Measurements from ENCODE around the gene MARVELD3. TPM values are rescaled to one million over a fixed set of nuclear protein-coding genes. Genes with fewer than 3 reads are reported as not detected.

MARVELD3 gene
- total RNA-seq, 1 experiment from 2014 or later, result 27.0 TPM

GRCh38 chr16:71631776-71632175 is 5.8 kb downstream of the MARVELD3 start:
- no CpG with 5 or more reads among the region's 4 CpGs for WGBS (ENCODE audit: extremely low coverage, insufficient read length, low lambda C conversion rate)

More at GRCh38 chr16:71631776-71632175, 5.8 kb downstream of the MARVELD3 start:
- no peak overlapping the region for H4K91ac ChIP-seq (ENCODE audit: insufficient read length, low read depth, low read length)
- no peak overlapping the region for H3K14ac ChIP-seq (ENCODE audit: insufficient read depth, low read length)
- no peak overlapping the region for H4K8ac ChIP-seq (replicated peaks; ENCODE audit: insufficient read length, low read depth, low read length)
- Mint-ChIP-seq H3K36me3 (ENCODE audit: insufficient read depth in 1 of 3, low read depth in 3 of 3) (peaks cover 12 to 59% (median 54%) of the 10 kb centered on the region in 3 experiments; a peak in 6 of 7 replicates), H3K27ac (no peak overlapping the region; a peak in 1 of 7 replicates), H3K27me3 (ENCODE audit: low read depth) (no peaks in the 10 kb centered on the region; the same call in 1 of the 2 replicates), H3K9me3 (no peaks in the 10 kb centered on the region), H3K4me1 (peaks cover 23 to 27% of the 10 kb centered on the region in 2 experiments), H3K4me3 (no peak overlapping the region)
- H3K79me2 ChIP-seq (ENCODE audit: insufficient read depth, low read length), result no peaks in the 10 kb centered on the region
- no peak overlapping the region for H3T11ph ChIP-seq (ENCODE audit: low read length)
- H3K56ac ChIP-seq (ENCODE audit: insufficient read length, low read depth, low read length), result no peak overlapping the region
- H2BK5ac ChIP-seq (ENCODE audit: insufficient read length, low read length), result no peak overlapping the region
- H3K79me1 ChIP-seq (ENCODE audit: insufficient read depth, low read depth, low read length, poor library complexity, severe bottlenecking), result no peaks in the 10 kb centered on the region
- DNase-seq, result no peak
- no peak overlapping the region for H2BK12ac ChIP-seq (ENCODE audit: insufficient read length, low read depth, low read length)
- no peak overlapping the region for H3K9ac ChIP-seq (ENCODE audit: extremely low read depth, insufficient read length, low read length)
- H2AFZ ChIP-seq (ENCODE audit: low read length), result no peak overlapping the region
- no peak for TF ChIP-seq CTCF (conservative IDR thresholded peaks at IDR 0.05)
- no peak overlapping the region for H3K18ac ChIP-seq (ENCODE audit: insufficient read length, low read depth, low read length)
- H3K27ac ChIP-seq (ENCODE audit: insufficient read length, low read depth, low read length), result no peak overlapping the region
- no peak overlapping the region for H4K5ac ChIP-seq (ENCODE audit: insufficient read length, low read depth, low read length)
- H2BK20ac ChIP-seq (ENCODE audit: low read depth, low read length, poor library complexity, severe bottlenecking), result no peak overlapping the region
- H3K23ac ChIP-seq (ENCODE audit: insufficient read length, low read depth, low read length), result no peak overlapping the region
- peaks cover 3% of the 10 kb centered on the region; the same call in 1 of the 2 replicates for H3K4me1 ChIP-seq (ENCODE audit: insufficient read depth, low read length)
- H2BK120ac ChIP-seq (ENCODE audit: low read depth, low read length, poor library complexity, severe bottlenecking), result no peak overlapping the region
- no peak overlapping the region for H3K4ac ChIP-seq (ENCODE audit: low read depth, low read length)
- H3K27me3 ChIP-seq (ENCODE audit: insufficient read depth, low read length), result no peaks in the 10 kb centered on the region
- no peaks in the 10 kb centered on the region for H4K20me1 ChIP-seq (ENCODE audit: control insufficient read depth, insufficient read depth, insufficient read length)
- H3K23me2 ChIP-seq (ENCODE audit: insufficient read length, low read depth, low read length, poor library complexity, severe bottlenecking), result no peaks in the 10 kb centered on the region
- no peak overlapping the region for H3K4me2 ChIP-seq (ENCODE audit: insufficient read depth, insufficient read length, low read length)
- no peak overlapping the region for H2AK5ac ChIP-seq (ENCODE audit: insufficient read length, low read length)
- no peak overlapping the region for H2BK15ac ChIP-seq (ENCODE audit: low read depth, low read length)
- no peaks in the 10 kb centered on the region for H3K9me3 ChIP-seq (ENCODE audit: control insufficient read depth, low read depth, low read length)

Data from H9 (cell line).